H1 (cell line): ENCODE measurements around the gene EIF2S3B. TPM values are rescaled to one million over a fixed set of nuclear protein-coding genes. Genes with fewer than 3 reads are reported as not detected.

Experiments
- CTCF ChIA-PET: fragments of 300-600 bp; sonication (Branson Sonifier 250); formaldehyde crosslinking; loops from one replicate; lab custom pipeline; 2021; ENCODE audit not compliant: partially characterized antibody; lab: Charles Lee
- POLR2A ChIA-PET: fragments of 300-600 bp; sonication (Branson Sonifier 250); formaldehyde crosslinking; loops from one replicate; lab custom pipeline; 2021; ENCODE audit warnings: inconsistent platforms; ENCODE audit not compliant: partially characterized antibody; lab: Charles Lee
- DNase-seq, 2 experiments: peaks; one replicate each; pipeline versions ENCODE4 v3.0.0 to v3.0.0-alpha.2; 2010 to 2022; ENCODE audit warnings: low spot score in 2 of 2, low read depth in 1 of 2, mixed read lengths in 1 of 2
- FAIRE-seq: peaks from 2 replicates; lab custom pipeline; 2011; peaks lifted over from hg19 to GRCh38; lab: Jason Lieb, UNC
- H2AFZ ChIP-seq: 2 replicates; pipeline ENCODE4 v1.8.1; 2012; ENCODE audit warnings: low read length, inconsistent platforms
- H2AK5ac ChIP-seq: 2 replicates; pipeline ENCODE4 v1.6.1; 2013; ENCODE audit warnings: low read depth, low read length
- H2BK120ac ChIP-seq: replicated peaks from 2 replicates; pipeline ENCODE3; 2013; ENCODE audit warnings: low read depth, low read length, inconsistent platforms
- H2BK12ac ChIP-seq: 2 replicates; pipeline ENCODE4 v1.6.1; 2013; ENCODE audit warnings: low read depth, low read length
- H2BK15ac ChIP-seq: 2 replicates; pipeline ENCODE4 v1.6.1; 2013; ENCODE audit warnings: low read length
- H2BK20ac ChIP-seq: 2 replicates; pipeline ENCODE4 v1.6.1; 2013; ENCODE audit warnings: low read length
- H2BK5ac ChIP-seq: 2 replicates; pipeline ENCODE4 v1.6.1; 2013; ENCODE audit warnings: low read depth, low read length
- H3K14ac ChIP-seq: 2 replicates; pipeline ENCODE4 v1.6.1; 2013; ENCODE audit warnings: inconsistent platforms; ENCODE audit not compliant: insufficient read length
- H3K18ac ChIP-seq: 2 replicates; pipeline ENCODE4 v1.6.1; 2013; ENCODE audit warnings: low read length; ENCODE audit errors: extremely low read depth
- H3K23ac ChIP-seq: 2 replicates; pipeline ENCODE4 v1.6.1; 2013; ENCODE audit warnings: inconsistent platforms; ENCODE audit not compliant: insufficient read length
- H3K23me2 ChIP-seq: 2 replicates; pipeline ENCODE4 v1.6.1; 2013; ENCODE audit warnings: low read depth, low read length
- H3K27ac ChIP-seq: 2 replicates; pipeline ENCODE4 v1.6.1; 2011; ENCODE audit warnings: low read depth, low read length, inconsistent platforms
- H3K27me3 ChIP-seq, 4 experiments: replicated peaks in 1 of 4; 1 replicate in 1 of 4; 2 replicates in 3 of 4; pipeline versions ENCODE4 v1.6.1 to v1.8.1; 2011 to 2013; ENCODE audit warnings: low read length in 3 of 4, mild to moderate bottlenecking in 3 of 4, inconsistent platforms in 2 of 4, mixed read lengths in 2 of 4, moderate library complexity in 1 of 4; ENCODE audit not compliant: control insufficient read depth in 3 of 4, insufficient read depth in 3 of 4; ENCODE audit errors: extremely low read depth in 1 of 4
- H3K36me3 ChIP-seq, 4 experiments: 2 replicates each; pipeline versions ENCODE4 v1.6.1 to v1.8.1; 2011 to 2013; ENCODE audit warnings: mild to moderate bottlenecking in 4 of 4, low read length in 3 of 4, moderate library complexity in 2 of 4, control low read depth in 1 of 4, inconsistent platforms in 1 of 4; ENCODE audit not compliant: insufficient read depth in 4 of 4, control insufficient read depth in 2 of 4
- H3K4ac ChIP-seq: replicated peaks from 2 replicates; pipeline ENCODE3; 2013; ENCODE audit warnings: low read length, low read depth, mixed read lengths, inconsistent platforms; ENCODE audit not compliant: insufficient read length
- H3K4me1 ChIP-seq, 4 experiments: replicated peaks in 1 of 4; 1 replicate in 1 of 4; 2 replicates in 3 of 4; pipeline versions ENCODE4 v1.6.1 to v1.8.1; 2011 to 2013; ENCODE audit warnings: low read length in 3 of 4, inconsistent platforms in 2 of 4, mixed read lengths in 1 of 4; ENCODE audit not compliant: insufficient read depth in 4 of 4, control insufficient read depth in 3 of 4
- H3K4me2 ChIP-seq, 2 experiments: 2 replicates each; pipeline versions ENCODE4 v1.6.1 to v1.8.1; 2011 to 2013; ENCODE audit warnings: low read depth in 2 of 2, low read length in 2 of 2, control low read depth in 1 of 2, inconsistent platforms in 1 of 2, mild to moderate bottlenecking in 1 of 2; ENCODE audit not compliant: insufficient read depth in 1 of 2
- H3K4me3 ChIP-seq, 4 experiments: fragments of 200-600, 300-600 bp in 1 of 4; sonication (generic), shearing (Covaris generic), sonication (Bioruptor Twin) in 1 of 4; 2 replicates each; pipeline versions ENCODE4 v1.5.1 to v1.8.1; 2011 to 2016; ENCODE audit warnings: low read length in 4 of 4, low read depth in 3 of 4, control low read depth in 2 of 4, inconsistent platforms in 2 of 4, mild to moderate bottlenecking in 2 of 4, mixed read lengths in 1 of 4, moderate library complexity in 1 of 4; ENCODE audit not compliant: insufficient read depth in 2 of 4; ENCODE audit errors: extremely low read depth in 1 of 4
- H3K56ac ChIP-seq: replicated peaks from 2 replicates; pipeline ENCODE3; 2013; ENCODE audit warnings: low read depth, mild to moderate bottlenecking, mixed read lengths, low read length, inconsistent platforms; ENCODE audit not compliant: insufficient read length
- H3K79me1 ChIP-seq: 2 replicates; pipeline ENCODE4 v1.6.1; 2013; ENCODE audit warnings: low read depth, low read length, control low read depth
- H3K79me2 ChIP-seq, 2 experiments: 2 replicates each; pipeline versions ENCODE4 v1.6.1 to v1.8.1; 2012 to 2013; ENCODE audit warnings: low read length in 2 of 2, mild to moderate bottlenecking in 2 of 2, inconsistent platforms in 1 of 2; ENCODE audit not compliant: insufficient read depth in 2 of 2, control insufficient read depth in 1 of 2
- H3K9ac ChIP-seq, 4 experiments: replicated peaks in 1 of 4; 1 replicate in 1 of 4; 2 replicates in 3 of 4; pipeline versions ENCODE4 v1.6.1 to v1.8.1; 2011 to 2013; ENCODE audit warnings: low read depth in 3 of 4, low read length in 3 of 4, control low read depth in 2 of 4, mild to moderate bottlenecking in 2 of 4, moderate library complexity in 2 of 4, inconsistent platforms in 1 of 4; ENCODE audit errors: extremely low read depth in 1 of 4
- H3K9me3 ChIP-seq, 2 experiments: 2 replicates each; pipeline versions ENCODE4 v1.6.1 to v1.8.1; 2012 to 2013; ENCODE audit warnings: mild to moderate bottlenecking in 2 of 2, moderate library complexity in 2 of 2, control low read depth in 1 of 2, inconsistent platforms in 1 of 2, low read depth in 1 of 2, low read length in 1 of 2, mixed read lengths in 1 of 2; ENCODE audit not compliant: insufficient read depth in 2 of 2
- H4K20me1 ChIP-seq, 2 experiments: replicated peaks in 1 of 2; 2 replicates each; pipeline versions ENCODE3 to v1.8.1; 2011 to 2013; ENCODE audit warnings: inconsistent platforms in 2 of 2, low read length in 2 of 2, mild to moderate bottlenecking in 1 of 2; ENCODE audit not compliant: insufficient read depth in 2 of 2, control insufficient read depth in 1 of 2
- H4K5ac ChIP-seq: 2 replicates; pipeline ENCODE4 v1.6.1; 2013; ENCODE audit warnings: low read length, low read depth, mixed read lengths, inconsistent platforms; ENCODE audit not compliant: insufficient read length
- H4K8ac ChIP-seq: 2 replicates; pipeline ENCODE4 v1.8.0; 2013; ENCODE audit warnings: mild to moderate bottlenecking, moderate library complexity, low read length, inconsistent platforms; ENCODE audit not compliant: insufficient read depth; ENCODE audit errors: extremely low read depth
- H4K91ac ChIP-seq: replicated peaks from 2 replicates; pipeline ENCODE3; 2013; ENCODE audit warnings: low read length, mixed read lengths, inconsistent platforms; ENCODE audit not compliant: insufficient read length
- BACH1 ChIP-seq: IDR thresholded peaks from 2 replicates; pipeline ENCODE4 v1.6.1; 2012; ENCODE audit warnings: low read length, improper control_type of control experiment
- CTBP2 ChIP-seq: IDR thresholded peaks from 2 replicates; pipeline ENCODE4 v1.7.0; 2011; ENCODE audit warnings: borderline replicate concordance, mild to moderate bottlenecking, moderate library complexity, mixed read lengths, low read length; ENCODE audit not compliant: insufficient read depth, insufficient read length
- JUND ChIP-seq: IDR thresholded peaks from 2 replicates; pipeline ENCODE4 v1.6.1; 2011; ENCODE audit warnings: mild to moderate bottlenecking, improper control_type of control experiment, low read length
- NRF1 ChIP-seq: IDR thresholded peaks from 2 replicates; pipeline ENCODE4 v1.6.1; 2011; ENCODE audit warnings: mild to moderate bottlenecking, low read depth, low read length, improper control_type of control experiment
- POU5F1 ChIP-seq: IDR thresholded peaks from 2 replicates; pipeline ENCODE4 v1.6.1; 2011; ENCODE audit warnings: low read depth, mild to moderate bottlenecking, low read length, moderate library complexity
- SIN3A ChIP-seq, 2 experiments: IDR thresholded peaks in 1 of 2; conservative IDR thresholded peaks in 1 of 2; 2 replicates each; pipeline ENCODE4 v1.6.1; 2011 to 2012; ENCODE audit warnings: low read length in 2 of 2, improper control_type of control experiment in 1 of 2, low read depth in 1 of 2, mild to moderate bottlenecking in 1 of 2
- SIRT6 ChIP-seq: IDR thresholded peaks from one replicate; pipeline ENCODE4 v1.7.1; 2012; ENCODE audit warnings: low read length, inconsistent platforms
- SP1 ChIP-seq: IDR thresholded peaks from 2 replicates; pipeline ENCODE4 v1.6.1; 2011; ENCODE audit warnings: low read depth, low read length
- TCF12 ChIP-seq: IDR thresholded peaks from 2 replicates; pipeline ENCODE4 v1.6.1; 2011; ENCODE audit warnings: low read depth, mild to moderate bottlenecking, low read length
- TEAD4 ChIP-seq: IDR thresholded peaks from 2 replicates; pipeline ENCODE4 v1.6.1; 2012; ENCODE audit warnings: low read depth, low read length, inconsistent platforms, mixed read lengths
- ZNF274 ChIP-seq: IDR thresholded peaks from 2 replicates; pipeline ENCODE4 v1.7.0; 2012; ENCODE audit warnings: low read length, borderline replicate concordance; ENCODE audit errors: extremely low read depth
- WGBS, 2 experiments: shearing (Covaris generic) in 1 of 2; methylation state at CpG; one replicate each; pipeline versions ENCODE4 v1.1.6 to v1.1.7; 2013 to 2015; ENCODE audit warnings: low lambda C conversion rate in 2 of 2, mixed read lengths in 2 of 2, inconsistent platforms in 1 of 2, low coverage in 1 of 2, missing lambda C conversion rate in 1 of 2; ENCODE audit not compliant: insufficient replicate concordance in 2 of 2, insufficient coverage in 1 of 2, insufficient read length in 1 of 2; ENCODE audit errors: extremely low coverage in 1 of 2, missing lambda C conversion rate in 1 of 2; 5-methylcytosine and 5-hydroxymethylcytosine counted together
- polyA plus RNA-seq, 7 experiments: library from polyadenylated mRNA; depleted of rRNA in 3 of 7; stranded (reverse) in 5 of 7; unstranded in 2 of 7; fragments of >200 nt in 5 of 7; fragments of 200-250 nt in 2 of 7; gene quantifications; 1 replicate in 5 of 7; 2 replicates in 1 of 7; 4 replicates in 1 of 7; pipeline versions ENCODE4 v1.2.1 to v1.2.3, GENCODE V29; 2011 to 2013; ENCODE audit warnings: missing spikeins in 2 of 7, mixed read lengths in 2 of 7
- total RNA-seq: library from RNA; stranded (reverse); fragmentation: NEBNext Ultra II Directional; extraction: Animal tissue kit (Norgen Biotek cat#: 25700); gene quantifications from 2 replicates; pipeline ENCODE4 v1.2.1, GENCODE V29; 2021
- TF ChIP-seq, protein P1 (sequence below): IDR thresholded peaks from 2 replicates; pipeline ENCODE4 v1.6.1; 2012; ENCODE audit warnings: inconsistent platforms
- TF ChIP-seq, protein P2 (sequence below): IDR thresholded peaks from 2 replicates; pipeline ENCODE4 v1.6.1; 2012; ENCODE audit warnings: inconsistent platforms
- TF ChIP-seq, protein P3 (sequence below): IDR thresholded peaks from 2 replicates; pipeline ENCODE4 v1.6.1; 2011; ENCODE audit warnings: low read length, improper control_type of control experiment

Gene EIF2S3B
- total and polyA plus RNA-seq, 2 of the 8 experiments (the other 6 are each of a cell fraction or from before 2014, with no cell fraction given), result 3.1 to 6.7 TPM

DNA sequence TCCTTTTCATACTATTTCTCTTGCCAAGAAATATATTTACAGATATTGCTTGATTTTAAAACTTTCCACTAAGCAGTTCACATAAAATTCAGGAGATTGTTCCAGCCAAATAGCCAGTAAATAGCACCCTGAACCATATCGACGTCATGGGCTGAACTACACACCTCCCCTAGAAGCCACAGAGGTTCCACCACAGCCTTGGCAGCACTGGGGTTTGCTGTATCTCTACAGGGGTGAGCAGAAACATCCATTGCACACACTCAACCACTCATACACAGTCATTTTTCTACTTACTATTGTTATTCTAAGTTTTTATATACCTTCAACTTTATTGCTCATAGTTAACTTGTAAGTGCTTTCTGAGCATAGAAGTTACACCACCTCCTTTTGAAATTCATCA is 8.1 kb upstream of the EIF2S3B start:
- POLR2A ChIA-PET, result no interaction called here
- Histone ChIP-seq H3K4me2 (no peak overlapping the region), H3K79me2 (no peaks in the 10 kb centered on the region)
- TF ChIP-seq SIRT6 (no peak), SP1 (no peak), POU5F1 (no peak), ZNF274 (no peak), BACH1 (no peak), CTBP2 (no peak), NRF1 (no peak), TEAD4 (no peak), JUND (no peak), TCF12 (no peak), SIN3A (conservative IDR thresholded peaks at IDR 0.05 in 1 of 2, IDR thresholded peaks at IDR 0.05 in 1 of 2; ENCODE audit: low read depth in 1 of 2, low read length in 2 of 2) (no peak)
- TF ChIP-seq, protein P1, sequence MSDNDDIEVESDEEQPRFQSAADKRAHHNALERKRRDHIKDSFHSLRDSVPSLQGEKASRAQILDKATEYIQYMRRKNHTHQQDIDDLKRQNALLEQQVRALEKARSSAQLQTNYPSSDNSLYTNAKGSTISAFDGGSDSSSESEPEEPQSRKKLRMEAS, result no peak
- TF ChIP-seq, protein P2, sequence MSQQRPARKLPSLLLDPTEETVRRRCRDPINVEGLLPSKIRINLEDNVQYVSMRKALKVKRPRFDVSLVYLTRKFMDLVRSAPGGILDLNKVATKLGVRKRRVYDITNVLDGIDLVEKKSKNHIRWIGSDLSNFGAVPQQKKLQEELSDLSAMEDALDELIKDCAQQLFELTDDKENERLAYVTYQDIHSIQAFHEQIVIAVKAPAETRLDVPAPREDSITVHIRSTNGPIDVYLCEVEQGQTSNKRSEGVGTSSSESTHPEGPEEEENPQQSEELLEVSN, result no peak
- TF ChIP-seq, protein P3, sequence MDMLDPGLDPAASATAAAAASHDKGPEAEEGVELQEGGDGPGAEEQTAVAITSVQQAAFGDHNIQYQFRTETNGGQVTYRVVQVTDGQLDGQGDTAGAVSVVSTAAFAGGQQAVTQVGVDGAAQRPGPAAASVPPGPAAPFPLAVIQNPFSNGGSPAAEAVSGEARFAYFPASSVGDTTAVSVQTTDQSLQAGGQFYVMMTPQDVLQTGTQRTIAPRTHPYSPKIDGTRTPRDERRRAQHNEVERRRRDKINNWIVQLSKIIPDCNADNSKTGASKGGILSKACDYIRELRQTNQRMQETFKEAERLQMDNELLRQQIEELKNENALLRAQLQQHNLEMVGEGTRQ, result no peak

More for the DNA sequence above, 8.1 kb upstream of the EIF2S3B start:
- 84% methylated on average over 2 of the region's 2 CpGs; no CpG with 5 or more reads in 1 of the 2 experiments for WGBS, 2 experiments
- DNase-seq (no peak), FAIRE-seq (no peak)
- H3K36me3 ChIP-seq, result no peaks in the 10 kb centered on the region
- no peak overlapping the region for H3K4me3 ChIP-seq
- no peak overlapping the region for H2BK120ac ChIP-seq
- no peak overlapping the region for H2BK5ac ChIP-seq
- no peak overlapping the region for H3K56ac ChIP-seq
- H3K23me2 ChIP-seq, result no peaks in the 10 kb centered on the region
- H3K27me3 ChIP-seq, result no peaks in the 10 kb centered on the region
- H3K14ac ChIP-seq, result no peak overlapping the region
- H2AK5ac ChIP-seq, result no peak overlapping the region
- no peaks in the 10 kb centered on the region for H4K20me1 ChIP-seq
- H4K5ac ChIP-seq, result no peak overlapping the region
- H3K9me3 ChIP-seq, result no peaks in the 10 kb centered on the region; a peak in 1 of 4 replicates
- H3K18ac ChIP-seq, result no peak overlapping the region
- H3K9ac ChIP-seq, result no peak overlapping the region
- CTCF ChIA-PET, result no interaction called here
- no peak overlapping the region for H3K23ac ChIP-seq
- H2BK20ac ChIP-seq, result no peak overlapping the region
- H3K4me1 ChIP-seq, result no peaks in the 10 kb centered on the region
- no peak overlapping the region for H3K4ac ChIP-seq
- H2BK15ac ChIP-seq, result no peak overlapping the region
- no peak overlapping the region for H4K8ac ChIP-seq
- no peak overlapping the region for H3K27ac ChIP-seq
- H3K79me1 ChIP-seq, result no peaks in the 10 kb centered on the region
- H2AFZ ChIP-seq, result no peak overlapping the region
- no peak overlapping the region for H4K91ac ChIP-seq
- no peak overlapping the region for H2BK12ac ChIP-seq
